ENCODE measurements around the gene LRRC10B. TPM values are rescaled to one million over a fixed set of nuclear protein-coding genes. Genes with fewer than 3 reads are reported as not detected.

LRRC10B gene
- total RNA-seq, 1 experiment from 2014 or later = 1.1 TPM

- Histone ChIP-seq H3K36me3 (ENCODE audit: low read depth) (no peaks in the 10 kb centered on the region), H2AFZ (no peak overlapping the region), H3K9me2 (ENCODE audit: insufficient read depth) (no peaks in the 10 kb centered on the region), H3F3A (ENCODE audit: insufficient read depth, low read depth) (peaks cover 4% of the 10 kb centered on the region; the same call in 1 of the 2 replicates), H3K4me3 (no peak overlapping the region), H4K20me1 (ENCODE audit: insufficient read depth) (no peaks in the 10 kb centered on the region), H3K4me1 (replicated peaks; ENCODE audit: insufficient read depth) (no peaks in the 10 kb centered on the region), H3K27ac (no peak overlapping the region), H3K4me2 (no peak overlapping the region), H3K27me3 (ENCODE audit: insufficient read depth, low read depth) (no peaks in the 10 kb centered on the region), H3K9me3 (ENCODE audit: insufficient read depth, low read depth) (no peaks in the 10 kb centered on the region), H3K79me2 (ENCODE audit: low read depth) (no peaks in the 10 kb centered on the region)
- TF ChIP-seq EZH2 (IDR thresholded peaks at IDR 0.05; ENCODE audit: low read depth) (no peak), CTCF (conservative IDR thresholded peaks at IDR 0.05) (no peak)
- DNase-seq = no peak
- no TSS peak for BruUV-seq (replicated peaks)
- ChIA-PET CTCF (interaction anchor here (0.6 kb wide), 1 partner anchor 640 kb away, joined by 3 read pairs; no protein-coding TSS in a partner anchor), POLR2A (ENCODE audit: unreplicated experiment) (no interaction called here)
- intact Hi-C loops (cut with micrococcal nuclease; ENCODE audit: unreplicated experiment) = no loop called here
These were observed 35.1 kb upstream of the LRRC10B start for GRCh38 chr11:61473370-61474012.

- intact Hi-C loops (cut with micrococcal nuclease; ENCODE audit: unreplicated experiment) = no loop called here
- peaks cover 4% of the 10 kb centered on the region; the same call in 1 of the 2 replicates for H3F3A ChIP-seq (ENCODE audit: insufficient read depth, low read depth)
- no peak overlapping the region for H2AFZ ChIP-seq
- no peaks in the 10 kb centered on the region for H3K9me3 ChIP-seq (ENCODE audit: insufficient read depth, low read depth)
- no peak overlapping the region for H3K4me3 ChIP-seq
- DNase-seq = no peak
- ChIA-PET POLR2A (ENCODE audit: unreplicated experiment) (no interaction called here), CTCF (interaction anchor here (0.5 kb wide), 1 partner anchor 256 kb away, joined by 3 read pairs; no protein-coding TSS in a partner anchor)
- no TSS peak for BruUV-seq (replicated peaks)
- no peaks in the 10 kb centered on the region for H4K20me1 ChIP-seq (ENCODE audit: insufficient read depth)
- no peaks in the 10 kb centered on the region for H3K27me3 ChIP-seq (ENCODE audit: insufficient read depth, low read depth)
- no peak for TF ChIP-seq CTCF (conservative IDR thresholded peaks at IDR 0.05)
- no peak for TF ChIP-seq EZH2 (IDR thresholded peaks at IDR 0.05; ENCODE audit: low read depth)
- H3K79me2 ChIP-seq (ENCODE audit: low read depth) = no peaks in the 10 kb centered on the region
- no peak overlapping the region for H3K4me2 ChIP-seq
- H3K4me1 ChIP-seq (replicated peaks; ENCODE audit: insufficient read depth) = no peaks in the 10 kb centered on the region
- H3K9me2 ChIP-seq (ENCODE audit: insufficient read depth) = no peaks in the 10 kb centered on the region
- H3K36me3 ChIP-seq (ENCODE audit: low read depth) = no peaks in the 10 kb centered on the region
- no peak overlapping the region for H3K27ac ChIP-seq
These were observed 34.4 kb upstream of the LRRC10B start for GRCh38 chr11:61474013-61474643.

- no peaks in the 10 kb centered on the region for H3K36me3 ChIP-seq (ENCODE audit: low read depth)
- H3K4me1 ChIP-seq (replicated peaks; ENCODE audit: insufficient read depth) = peaks cover 1% of the 10 kb centered on the region
- H3K79me2 ChIP-seq (ENCODE audit: low read depth) = no peaks in the 10 kb centered on the region
- H3F3A ChIP-seq (ENCODE audit: insufficient read depth, low read depth) = peaks cover 8% of the 10 kb centered on the region; the same call in 1 of the 2 replicates
- H3K4me2 ChIP-seq = no peak overlapping the region
- H2AFZ ChIP-seq = no peak overlapping the region
- no peak for DNase-seq
- intact Hi-C loops (cut with micrococcal nuclease; ENCODE audit: unreplicated experiment) = no loop called here
- H3K9me2 ChIP-seq (ENCODE audit: insufficient read depth) = no peaks in the 10 kb centered on the region
- no peaks in the 10 kb centered on the region for H4K20me1 ChIP-seq (ENCODE audit: insufficient read depth)
- ChIA-PET POLR2A (ENCODE audit: unreplicated experiment) (no interaction called here), CTCF (interaction anchor here (0.6 to 1.5 kb wide), 4 partner anchors 39 to 853 kb away, joined by 3 to 6 read pairs (median 4); no protein-coding TSS in a partner anchor)
- BruUV-seq (replicated peaks) = no TSS peak
- H3K27me3 ChIP-seq (ENCODE audit: insufficient read depth, low read depth) = no peaks in the 10 kb centered on the region
- no peak overlapping the region for H3K27ac ChIP-seq
- no peak overlapping the region for H3K4me3 ChIP-seq
- no peak for TF ChIP-seq CTCF (conservative IDR thresholded peaks at IDR 0.05)
- no peak for TF ChIP-seq EZH2 (IDR thresholded peaks at IDR 0.05; ENCODE audit: low read depth)
- H3K9me3 ChIP-seq (ENCODE audit: insufficient read depth, low read depth) = no peaks in the 10 kb centered on the region
These were observed 33.1 kb upstream of the LRRC10B start for GRCh38 chr11:61475433-61475832.

Measured in PC-9 (cell line).